IPS-NIHi7 (cell line): ENCODE results near the gene ZNF526.

Experiments used
- DNase-seq: peaks from one replicate; pipeline ENCODE4 v3.0.0; 2012; ENCODE audit warnings: mixed read lengths; ENCODE audit errors: extremely low spot score

Gene ZNF526

DNA sequence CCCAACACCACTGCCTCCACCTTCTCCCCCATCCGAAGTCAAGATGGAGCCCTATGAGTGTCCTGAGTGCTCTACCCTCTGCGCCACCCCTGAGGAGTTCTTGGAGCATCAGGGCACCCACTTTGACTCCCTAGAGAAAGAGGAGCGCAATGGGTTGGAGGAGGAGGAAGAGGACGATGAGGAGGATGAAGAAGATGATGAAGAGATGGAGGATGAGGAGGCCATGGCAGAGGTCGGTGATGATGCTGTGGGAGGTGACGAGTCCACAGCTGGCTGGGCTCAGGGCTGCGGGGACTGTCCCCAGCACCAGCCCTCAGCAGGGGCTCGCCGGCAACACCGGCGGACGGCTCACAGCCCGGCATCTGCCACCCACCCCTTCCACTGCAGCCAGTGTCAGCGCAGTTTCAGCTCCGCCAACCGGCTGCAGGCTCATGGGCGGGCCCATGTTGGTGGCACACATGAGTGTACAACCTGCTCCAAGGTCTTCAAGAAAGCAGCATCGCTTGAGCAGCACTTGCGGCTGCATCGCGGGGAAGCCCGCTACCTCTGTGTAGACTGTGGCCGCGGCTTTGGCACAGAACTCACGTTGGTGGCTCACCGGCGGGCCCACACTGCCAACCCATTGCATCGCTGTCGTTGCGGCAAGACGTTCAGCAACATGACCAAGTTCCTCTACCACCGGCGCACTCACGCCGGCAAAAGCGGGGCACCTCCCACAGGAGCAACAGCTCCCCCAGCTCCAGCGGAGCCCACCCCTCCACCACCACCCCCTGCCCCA, 5.0 kb downstream of the ZNF526 start:
- no peak for DNase-seq

DNA sequence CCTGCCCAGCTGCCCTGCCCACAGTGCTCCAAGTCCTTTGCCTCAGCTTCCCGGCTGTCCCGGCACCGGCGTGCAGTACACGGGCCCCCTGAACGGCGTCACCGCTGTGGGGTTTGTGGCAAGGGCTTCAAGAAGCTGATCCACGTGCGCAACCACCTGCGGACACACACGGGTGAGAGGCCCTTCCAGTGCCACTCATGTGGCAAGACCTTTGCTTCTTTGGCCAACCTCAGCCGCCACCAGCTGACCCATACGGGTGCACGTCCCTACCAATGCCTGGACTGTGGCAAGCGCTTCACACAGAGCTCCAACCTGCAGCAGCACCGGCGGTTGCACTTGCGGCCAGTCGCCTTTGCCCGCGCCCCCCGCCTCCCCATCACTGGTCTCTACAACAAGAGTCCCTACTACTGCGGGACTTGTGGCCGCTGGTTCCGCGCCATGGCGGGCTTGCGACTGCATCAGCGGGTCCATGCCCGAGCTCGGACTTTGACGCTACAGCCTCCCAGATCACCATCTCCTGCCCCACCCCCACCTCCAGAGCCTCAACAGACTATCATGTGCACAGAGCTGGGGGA, 5.7 kb downstream of the ZNF526 start:
- no peak for DNase-seq

DNA sequence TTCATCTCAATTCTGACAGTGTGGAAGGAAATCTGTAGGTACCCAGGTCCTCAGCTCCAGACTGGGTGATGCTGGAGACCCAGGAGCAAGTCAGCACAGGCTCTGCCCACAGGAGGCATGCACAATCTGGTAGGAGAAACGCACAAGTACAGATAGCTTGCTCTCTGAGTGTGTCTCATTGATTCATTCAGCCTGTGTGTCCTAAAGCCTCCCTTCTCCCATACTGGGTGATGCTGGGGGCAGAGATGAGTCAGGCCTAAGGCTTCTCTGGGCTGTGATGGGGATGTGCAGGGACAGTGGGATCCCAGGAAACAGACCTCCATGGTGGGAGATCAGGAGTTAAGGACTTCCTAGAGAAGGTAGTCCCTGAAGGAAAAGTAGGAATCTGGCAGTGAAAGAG, 6.8 kb downstream of the ZNF526 start:
- no peak for DNase-seq

DNA sequence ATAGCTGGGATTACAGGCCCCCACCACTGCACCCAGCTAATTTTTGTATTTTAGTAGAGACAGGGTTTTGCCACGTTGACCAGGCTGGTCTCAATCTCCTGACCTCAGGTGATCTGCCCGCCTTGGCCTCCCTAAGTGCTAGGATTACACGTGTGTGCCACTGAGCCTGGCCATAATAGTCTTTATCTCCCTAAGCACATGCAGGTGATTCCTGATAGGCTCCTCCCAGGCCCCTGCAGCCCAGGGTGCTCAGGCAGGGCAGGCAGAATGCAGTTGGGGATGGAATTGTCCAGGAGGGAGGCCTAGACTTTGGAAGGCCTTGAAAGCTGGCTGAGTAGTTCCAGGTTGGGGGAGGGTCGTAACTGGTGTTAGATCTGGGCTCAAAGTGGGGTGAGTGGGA, 8.5 kb downstream of the ZNF526 start:
- DNase-seq: no peak

DNA sequence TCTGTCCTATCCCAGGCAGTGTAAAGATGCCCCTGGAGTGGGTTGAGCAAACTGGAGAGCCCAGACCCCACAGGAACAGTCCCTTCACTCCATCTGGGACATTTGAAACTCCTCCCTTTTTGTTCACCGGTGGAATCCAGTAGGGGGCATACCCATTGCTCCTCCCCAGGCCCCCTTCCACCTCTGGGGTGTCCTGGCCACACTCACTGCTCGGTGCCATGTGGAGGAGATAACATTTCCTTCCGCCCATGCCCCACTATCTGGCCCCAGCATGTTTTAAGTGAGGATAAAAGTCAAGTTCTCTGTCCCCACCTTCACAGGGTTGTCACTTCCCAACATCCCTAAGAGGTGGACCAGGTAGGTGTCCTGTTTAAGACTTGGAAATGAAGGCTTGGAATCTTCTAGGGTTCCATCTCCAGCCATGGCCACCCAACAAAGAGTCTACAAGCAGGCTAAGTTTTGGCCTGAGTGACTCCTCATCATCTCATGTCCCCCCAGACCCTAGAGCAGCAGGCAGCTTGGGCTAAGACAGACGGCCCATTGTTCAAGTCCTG, 9.3 kb downstream of the ZNF526 start:
- no peak for DNase-seq

DNA sequence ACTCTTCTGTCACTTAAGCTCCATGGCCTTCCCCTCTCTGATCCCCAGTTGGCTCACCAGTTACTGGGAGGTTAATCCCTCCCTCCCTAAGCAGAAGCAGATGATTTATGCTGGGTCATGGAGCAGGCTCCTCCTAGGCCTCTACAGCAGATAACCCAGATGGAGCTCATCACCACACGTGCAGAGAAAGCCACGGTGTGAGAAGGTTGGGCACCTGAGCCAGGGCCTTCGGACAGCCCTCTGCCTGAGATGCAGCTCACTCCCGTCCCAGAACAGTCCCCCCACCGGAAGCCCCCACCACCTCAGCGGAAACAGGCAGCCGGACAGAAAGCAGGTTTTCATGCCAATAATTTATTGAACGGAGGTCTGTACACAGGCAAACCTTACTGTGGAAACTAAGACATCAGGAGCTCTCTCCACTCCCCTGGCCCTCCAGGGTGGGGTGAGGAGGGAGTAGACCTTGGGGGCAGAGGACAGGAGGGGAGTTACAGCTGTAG, 9.8 kb downstream of the ZNF526 start:
- no peak for DNase-seq

DNA sequence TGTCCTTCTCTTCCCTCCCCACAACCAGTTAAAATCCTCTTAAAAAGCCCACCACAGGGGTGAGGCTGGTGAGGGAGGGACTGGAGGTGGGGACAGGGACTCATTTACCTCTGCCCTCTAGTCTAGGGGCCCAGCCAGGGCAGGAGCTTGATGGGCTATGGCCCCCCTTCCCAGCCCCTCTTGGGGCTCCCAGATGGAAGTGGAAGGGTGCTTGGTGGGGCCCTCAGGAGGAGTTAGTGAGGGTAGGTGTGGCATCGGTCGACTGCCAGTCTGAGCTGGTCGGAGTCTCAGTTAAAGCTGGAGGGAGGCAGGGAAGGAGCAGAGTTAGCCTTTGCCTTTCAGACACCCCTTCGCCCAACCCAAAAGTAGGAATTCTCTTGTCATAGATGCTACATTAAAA, 10.5 kb downstream of the ZNF526 start:
- no peak for DNase-seq

DNA sequence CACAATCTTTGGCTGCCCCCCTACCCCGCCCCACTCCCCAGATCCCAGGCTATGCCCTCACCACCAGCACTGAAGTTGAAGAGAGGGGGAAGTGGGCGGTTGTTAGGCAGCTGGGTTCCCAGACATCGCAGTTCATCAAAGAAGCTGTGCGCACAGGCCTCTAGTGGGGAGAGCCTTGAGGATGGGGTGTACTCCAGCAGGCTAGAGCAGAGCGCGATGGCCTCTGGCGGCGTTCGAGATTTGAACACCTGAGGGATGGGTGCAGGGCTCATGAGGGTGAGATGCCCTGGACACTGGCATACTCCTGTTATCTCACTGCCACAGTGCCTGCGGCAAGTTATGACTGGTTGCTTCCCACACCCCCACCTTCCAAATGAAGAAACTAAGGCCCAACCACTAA, 12.3 kb downstream of the ZNF526 start:
- DNase-seq: no peak

DNA sequence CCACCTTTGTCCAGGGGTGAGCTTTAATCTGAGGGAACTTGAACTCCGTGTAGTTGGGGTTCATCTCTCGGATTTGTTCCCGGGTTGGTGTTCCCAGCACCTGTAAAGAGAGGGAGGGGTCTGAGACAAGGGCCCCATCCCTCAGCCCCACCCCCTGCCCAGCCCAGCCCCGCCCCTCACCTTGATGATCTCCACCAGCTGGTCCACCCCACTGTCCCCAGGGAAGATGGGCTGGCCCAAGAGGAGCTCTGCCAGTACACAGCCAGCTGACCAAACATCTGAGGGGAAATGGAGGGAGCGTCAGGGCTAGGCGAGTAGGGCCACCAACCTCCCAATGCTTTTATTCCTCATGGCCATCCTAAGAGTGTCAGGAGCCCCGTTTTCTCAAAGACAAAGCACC, 13.0 kb downstream of the ZNF526 start:
- no peak for DNase-seq

DNA sequence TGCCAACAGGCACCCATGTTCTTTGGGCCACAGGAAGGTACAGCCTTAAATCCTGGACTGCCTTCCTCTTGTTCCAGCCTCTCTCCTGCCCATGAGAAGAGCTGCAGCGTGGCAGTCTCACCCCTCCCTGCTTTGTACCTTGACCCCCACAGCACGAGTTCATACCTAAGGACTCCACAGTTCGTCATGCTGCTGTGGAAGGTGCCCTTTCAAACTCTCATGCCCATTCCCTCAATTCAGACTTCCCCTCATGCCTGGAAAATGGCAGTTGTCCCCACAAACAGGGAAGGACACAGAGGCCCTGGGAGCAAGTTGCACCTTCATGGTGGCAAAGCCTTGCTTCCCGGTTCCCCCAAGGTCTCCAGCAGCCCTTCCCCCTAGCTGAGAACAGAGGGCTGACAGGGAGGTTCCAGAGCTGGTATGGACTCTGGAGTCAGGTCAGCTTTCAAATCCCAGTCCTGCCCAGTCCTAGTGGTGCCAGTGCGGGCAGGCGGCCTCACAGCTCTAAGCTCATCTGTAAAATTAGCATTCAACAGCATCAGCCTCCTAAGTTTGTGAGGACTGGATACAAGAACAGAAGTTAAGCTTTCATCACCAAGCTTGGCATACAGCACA, 13.7 kb downstream of the ZNF526 start:
- no peak for DNase-seq

DNA sequence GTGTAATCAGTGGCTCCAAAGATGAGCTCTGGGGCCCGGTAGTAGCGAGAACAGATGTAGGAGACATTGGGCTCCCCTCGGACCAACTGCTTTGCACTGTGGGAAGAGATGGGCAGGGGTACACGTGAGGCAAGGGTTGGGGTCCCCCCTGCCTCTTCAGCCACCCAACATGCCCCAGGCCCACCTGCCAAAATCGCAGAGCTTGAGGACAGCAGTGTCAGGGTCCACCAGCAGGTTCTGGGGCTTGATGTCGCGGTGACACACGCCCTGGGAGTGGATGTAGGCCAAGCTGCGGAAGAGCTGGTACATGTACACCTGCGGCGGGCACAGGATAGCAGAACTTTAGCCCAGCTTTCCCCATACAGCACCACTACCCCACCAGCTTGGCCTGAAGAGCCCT, 14.3 kb downstream of the ZNF526 start:
- no peak for DNase-seq

DNA sequence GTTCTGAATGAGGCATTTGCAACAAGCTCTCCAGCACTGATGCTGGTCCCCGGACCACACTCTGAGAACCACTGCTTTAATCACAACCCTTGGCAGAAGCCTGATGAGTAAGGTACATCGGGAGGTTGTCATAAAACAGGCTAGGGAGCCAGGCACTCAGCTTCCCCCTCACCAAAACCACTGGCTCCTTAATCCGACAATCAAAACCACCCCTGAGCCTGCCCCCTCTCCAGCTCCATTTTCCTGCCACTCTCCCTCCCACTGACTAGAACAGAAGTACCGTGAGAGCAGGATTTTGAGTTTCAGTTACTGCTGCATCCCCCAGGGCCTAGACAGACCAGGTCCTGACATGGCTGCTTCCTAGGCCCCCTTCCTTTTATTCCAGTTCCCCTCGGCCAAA, 15.1 kb downstream of the ZNF526 start:
- no peak for DNase-seq

DNA sequence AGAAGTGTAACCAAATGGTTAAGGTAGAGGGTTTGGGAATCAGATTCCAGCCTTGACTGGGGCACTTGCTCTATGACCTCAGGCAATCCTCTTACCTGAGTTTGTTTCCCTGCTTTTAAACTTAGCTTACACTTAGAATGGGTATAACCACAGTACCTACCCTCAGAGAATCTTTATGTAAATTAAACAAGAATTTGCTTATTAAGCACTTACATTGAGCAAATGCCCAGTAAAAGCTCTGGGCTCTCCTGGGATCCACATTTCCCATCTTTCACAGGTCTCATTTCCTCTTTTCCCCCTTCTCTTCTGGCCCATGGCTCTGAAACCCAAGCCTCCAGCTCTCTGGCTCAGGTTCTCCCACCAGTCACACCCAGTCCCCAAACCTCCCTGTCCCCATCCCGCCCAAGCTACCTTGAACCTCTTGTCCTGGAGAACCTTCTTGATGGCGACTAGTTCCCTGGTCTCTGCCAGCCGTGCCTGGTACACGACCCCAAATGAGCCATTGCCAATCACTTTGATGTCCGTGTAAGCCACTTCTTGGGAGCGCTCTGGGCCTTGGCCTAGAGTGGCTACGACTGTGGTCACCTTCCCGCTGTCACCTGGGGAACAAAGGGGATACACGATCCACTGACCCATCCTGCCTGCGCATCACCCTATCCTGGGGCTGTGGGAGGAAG, 19.6 kb downstream of the ZNF526 start:
- no peak for DNase-seq

DNA sequence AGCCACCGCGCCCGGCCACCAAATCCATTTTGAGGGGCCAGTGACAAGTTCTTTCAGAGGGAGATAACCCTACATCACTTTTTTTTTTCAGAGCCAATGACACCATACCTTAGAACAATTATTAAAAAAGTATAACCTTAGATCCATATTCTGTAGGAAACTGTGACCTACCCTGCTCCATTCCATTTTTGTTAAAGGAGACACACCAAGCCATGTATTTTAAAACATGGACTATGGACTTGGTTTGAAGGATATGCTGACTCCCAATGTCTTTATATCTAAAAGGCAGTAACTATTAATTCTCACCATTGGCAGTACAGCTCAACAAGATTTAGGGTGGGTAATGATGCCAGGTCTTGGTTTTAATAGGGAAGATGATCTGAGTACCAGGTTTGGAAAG, 21.2 kb downstream of the ZNF526 start:
- DNase-seq: no peak

DNA sequence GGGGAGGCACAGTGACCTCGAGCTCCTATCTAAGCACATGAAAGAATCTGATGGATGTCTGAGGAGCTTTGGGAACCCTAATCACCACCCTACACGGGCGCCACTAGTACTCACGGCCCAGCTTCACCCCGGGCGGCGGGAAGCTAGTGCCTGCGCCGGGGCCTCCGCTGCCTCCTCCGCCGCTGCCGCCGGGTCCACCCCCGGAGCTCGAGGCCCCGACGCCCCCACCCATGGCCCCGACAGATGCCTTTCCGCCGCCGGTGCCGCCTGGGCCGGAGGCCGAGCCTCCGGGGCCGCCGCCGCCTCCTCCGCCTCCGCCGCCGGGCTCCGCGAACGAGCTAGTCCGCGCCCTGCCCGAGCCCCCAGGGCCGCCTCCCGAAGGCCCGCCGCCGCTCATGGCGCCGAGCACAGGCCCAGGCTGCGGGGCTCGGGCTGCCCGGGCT, 22.0 kb downstream of the ZNF526 start:
- DNase-seq: no peak

DNA sequence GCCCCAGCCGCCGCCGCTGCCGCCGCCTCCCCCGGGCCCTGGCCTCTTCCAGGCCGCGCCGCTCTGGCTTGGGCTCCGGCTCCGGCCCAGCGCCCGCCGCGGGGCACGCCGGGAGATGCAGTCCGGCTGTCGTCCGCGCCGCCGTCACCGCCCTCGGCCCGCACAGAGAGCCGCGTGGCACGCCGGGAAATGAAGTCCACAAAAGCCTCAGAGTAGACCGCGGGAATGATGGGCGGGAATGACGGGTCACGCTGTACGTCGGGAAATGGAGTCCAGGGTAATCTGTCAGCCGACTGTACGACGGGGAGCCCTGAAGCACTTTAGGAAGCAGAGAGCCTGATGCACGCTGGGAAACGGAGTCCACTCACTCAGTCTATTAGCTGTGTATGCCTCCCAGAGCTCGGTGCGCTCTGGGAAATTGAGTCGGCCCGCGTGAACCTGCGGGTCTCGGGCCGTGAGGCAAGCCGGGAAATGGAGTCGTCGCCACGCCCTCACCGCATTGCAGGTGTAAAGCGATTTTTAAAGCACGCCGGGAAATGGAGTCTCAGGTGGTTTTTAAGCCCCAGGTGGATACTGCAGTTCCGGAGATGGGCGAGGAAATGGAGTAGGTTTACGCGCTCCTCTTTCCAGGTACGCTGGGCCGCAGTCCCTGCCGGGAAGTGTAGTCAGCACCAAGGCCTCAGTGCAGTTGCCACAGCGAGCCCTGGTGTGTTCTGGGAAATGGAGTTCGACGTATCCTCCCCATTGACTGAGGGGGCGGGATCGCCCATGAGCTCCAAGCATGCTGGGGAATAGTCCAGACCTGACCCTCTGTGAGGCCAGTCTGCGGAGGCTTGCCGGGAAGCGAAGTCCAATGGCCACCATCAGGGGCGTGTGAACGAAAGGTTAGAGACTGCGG, 22.6 kb downstream of the ZNF526 start, which contains the start of gene GSK3A:
TSS of gene GSK3A (minus strand) at position 91 of the 898 bp plus-strand sequence. CDS start 137 bp downstream, outside the sequence.
- peak; percentile 88 for DNase-seq

DNA sequence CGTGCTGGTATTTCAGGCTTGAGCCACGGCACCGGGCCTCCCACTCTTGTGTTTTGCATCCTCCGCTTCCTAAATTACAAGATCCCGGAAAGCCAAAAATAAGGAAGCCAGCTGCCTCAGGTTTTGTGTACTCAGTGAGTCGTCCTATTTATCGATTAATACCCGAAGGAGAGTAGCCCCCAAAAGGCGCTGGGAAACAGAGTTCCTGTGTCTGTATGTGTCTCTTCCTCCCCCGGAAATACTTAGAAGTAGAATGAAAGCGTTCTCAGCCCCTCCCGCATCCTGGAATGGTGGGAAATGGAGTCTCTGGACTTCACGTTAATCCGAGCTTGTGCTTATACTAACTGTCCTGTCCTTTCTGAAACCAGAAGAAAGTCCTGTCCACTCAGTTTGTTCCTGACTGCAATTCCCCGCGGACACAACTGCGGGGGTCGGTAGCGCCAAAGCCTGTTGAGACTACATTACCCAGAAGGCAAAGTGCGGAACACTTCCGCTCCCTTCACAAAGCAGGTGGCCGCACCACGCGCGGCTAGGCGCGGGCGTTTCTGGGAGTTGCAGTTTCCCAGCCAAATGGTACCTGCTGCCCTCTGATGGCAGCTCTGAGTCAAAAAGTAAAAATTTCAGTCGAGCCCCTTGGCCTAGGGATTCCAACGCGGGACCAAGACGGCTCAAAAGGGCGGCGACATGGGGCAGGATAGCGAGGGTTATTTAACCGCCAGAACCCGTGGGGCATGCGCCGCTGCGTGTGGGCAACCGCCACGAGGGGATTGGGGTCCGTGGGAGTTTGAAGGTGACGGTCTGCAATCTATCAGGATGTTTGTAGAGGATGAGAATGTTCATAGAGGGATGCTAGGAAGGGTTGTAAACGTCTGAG, 24.5 kb downstream of the ZNF526 start:
- DNase-seq: peak; percentile 74

DNA sequence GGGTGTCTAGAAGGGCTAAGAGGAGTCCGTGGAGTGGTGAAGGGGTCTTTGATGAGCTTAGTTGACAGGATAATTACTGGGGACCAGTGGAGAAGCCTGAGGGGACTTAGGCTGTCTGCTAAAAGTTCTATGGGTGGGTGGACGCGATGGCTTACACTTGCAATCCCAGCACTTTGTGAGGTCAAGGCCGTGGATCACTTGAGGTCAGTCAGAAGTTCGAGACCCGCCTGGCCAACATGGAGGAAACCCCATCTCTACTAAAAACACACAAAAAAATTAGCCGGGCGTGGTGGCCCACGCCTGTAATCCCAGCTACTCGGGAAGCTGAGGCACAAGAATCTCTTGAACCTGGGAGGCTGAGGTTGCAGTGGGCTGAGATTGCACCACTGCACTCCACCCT, 25.1 kb downstream of the ZNF526 start:
- no peak for DNase-seq

DNA sequence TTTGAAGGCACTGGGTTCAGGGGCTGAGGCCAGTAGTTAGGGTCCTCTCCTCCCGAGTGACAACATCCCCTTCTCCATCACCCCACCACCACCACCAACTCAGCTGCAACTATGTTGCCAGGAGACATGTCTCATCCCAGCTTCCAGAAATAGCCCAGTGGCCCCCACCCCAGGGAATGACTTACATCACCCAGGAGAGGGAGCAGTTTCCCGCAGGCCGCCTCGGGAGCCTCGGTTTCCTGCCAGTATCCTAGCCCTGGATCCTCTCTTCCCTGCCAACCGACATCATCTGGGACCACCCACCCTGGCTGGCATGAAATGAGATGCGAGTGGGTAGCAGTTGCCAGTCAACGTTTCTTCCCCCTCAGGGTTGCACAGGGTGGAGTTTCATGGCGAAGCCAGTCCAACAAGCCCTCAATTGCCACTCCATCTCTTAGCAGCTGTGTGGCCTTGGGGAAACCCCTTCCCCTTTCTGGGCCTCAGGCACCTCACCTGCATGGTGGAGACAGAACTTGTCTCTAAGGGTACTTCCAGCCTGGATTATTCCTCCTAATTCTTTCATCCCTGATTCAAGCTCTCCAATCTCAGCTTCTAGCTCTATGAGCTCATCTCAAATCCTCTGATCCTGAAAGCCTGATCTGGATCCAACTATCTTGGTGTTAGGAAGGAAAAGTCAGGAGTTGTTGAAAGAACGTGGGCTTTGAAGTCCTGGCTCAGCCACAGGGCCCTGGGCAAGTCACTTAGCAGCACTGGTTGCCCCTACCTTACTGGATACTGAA, 26.2 kb downstream of the ZNF526 start:
- DNase-seq: peak; percentile 59
